RWPE2 (cell line): Measurements from ENCODE around the gene LUZP1.
A peak's percentile ranks its signal among the peaks of the same experiment; 100 is the strongest.

Experiments used
- ATAC-seq: fragments of 200-7000 bp; cut with Tn5 transposase; 3 replicates; pipeline ENCODE4 v1.9.1; 2021; ENCODE audit warnings: low read depth
- DNase-seq: peaks from one replicate; pipeline ENCODE4 v3.0.0-alpha.2; 2020; ENCODE audit warnings: low spot score
- H3K27ac ChIP-seq: fragments of 450-650 bp; 2 replicates; pipeline ENCODE4 v1.5.1; 2017; ENCODE audit warnings: mild to moderate bottlenecking; ENCODE audit not compliant: poor library complexity, severe bottlenecking
- H3K27me3 ChIP-seq: fragments of 250-450 bp; sonication (Bioruptor Pico); 2 replicates; pipeline ENCODE4 v1.5.1; 2021; ENCODE audit warnings: mild to moderate bottlenecking, moderate library complexity; ENCODE audit not compliant: insufficient read depth, poor library complexity, severe bottlenecking
- H3K36me3 ChIP-seq: fragments of 250-450 bp; sonication (Bioruptor Pico); 2 replicates; pipeline ENCODE4 v1.5.1; 2020; ENCODE audit warnings: low read depth, mild to moderate bottlenecking, moderate library complexity
- H3K4me1 ChIP-seq: fragments of 250-450 bp; sonication (Bioruptor Pico); 2 replicates; pipeline ENCODE4 v1.5.1; 2021; ENCODE audit warnings: mild to moderate bottlenecking, moderate library complexity; ENCODE audit not compliant: insufficient read depth, poor library complexity, severe bottlenecking
- H3K4me3 ChIP-seq: fragments of 250-450 bp; sonication (Bioruptor Pico); 2 replicates; pipeline ENCODE4 v1.5.1; 2021; ENCODE audit warnings: mild to moderate bottlenecking, moderate library complexity; ENCODE audit not compliant: severe bottlenecking
- H3K9me3 ChIP-seq: fragments of 250-450 bp; sonication (Bioruptor Pico); 2 replicates; pipeline ENCODE4 v1.5.1; 2021; ENCODE audit warnings: mild to moderate bottlenecking, moderate library complexity; ENCODE audit not compliant: severe bottlenecking
- CTCF ChIP-seq: fragments of 450-650 bp; IDR thresholded peaks from one replicate; pipeline ENCODE4 v1.5.1; 2017; ENCODE audit warnings: mild to moderate bottlenecking, moderate library complexity; ENCODE audit not compliant: poor library complexity, severe bottlenecking

Gene LUZP1

GRCh38 chr1:23088027-23088426 lies 80.6 kb downstream of the LUZP1 start:
- ATAC-seq (no peak), DNase-seq (no peak)
- H3K4me3 ChIP-seq = no peak overlapping the region
- H3K9me3 ChIP-seq = no peaks in the 10 kb centered on the region
- no peaks in the 10 kb centered on the region for H3K4me1 ChIP-seq
- no peak for TF ChIP-seq CTCF
- no peaks in the 10 kb centered on the region for H3K27me3 ChIP-seq
- no peak overlapping the region for H3K27ac ChIP-seq
- peaks cover 96% of the 10 kb centered on the region for H3K36me3 ChIP-seq

DNA sequence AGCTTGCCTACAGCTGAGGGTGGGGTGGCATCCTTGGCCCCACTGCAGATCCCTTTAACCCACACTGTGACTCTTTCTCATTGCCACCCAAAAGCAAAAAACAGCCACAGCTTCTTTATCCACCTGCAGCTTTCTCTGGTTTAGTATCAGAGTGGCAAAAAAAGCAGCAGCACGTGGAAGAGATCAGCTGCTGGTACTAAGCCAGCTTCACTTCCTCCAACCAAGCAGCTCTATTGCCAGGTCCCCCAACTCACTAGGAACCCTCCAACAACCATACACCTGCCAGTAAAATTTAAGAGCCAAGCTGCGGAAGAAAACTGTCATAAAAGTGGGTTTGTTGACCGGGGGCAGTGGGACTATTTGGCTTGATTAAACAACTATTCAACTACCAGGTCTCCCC lies 83.0 kb downstream of the LUZP1 start:
- H3K36me3 ChIP-seq = peaks cover 96% of the 10 kb centered on the region
- ATAC-seq (no peak), DNase-seq (no peak)
- no peaks in the 10 kb centered on the region for H3K27me3 ChIP-seq
- no peak for TF ChIP-seq CTCF
- no peaks in the 10 kb centered on the region for H3K4me1 ChIP-seq
- H3K27ac ChIP-seq = no peak overlapping the region
- H3K9me3 ChIP-seq = no peaks in the 10 kb centered on the region
- H3K4me3 ChIP-seq = no peak overlapping the region

DNA sequence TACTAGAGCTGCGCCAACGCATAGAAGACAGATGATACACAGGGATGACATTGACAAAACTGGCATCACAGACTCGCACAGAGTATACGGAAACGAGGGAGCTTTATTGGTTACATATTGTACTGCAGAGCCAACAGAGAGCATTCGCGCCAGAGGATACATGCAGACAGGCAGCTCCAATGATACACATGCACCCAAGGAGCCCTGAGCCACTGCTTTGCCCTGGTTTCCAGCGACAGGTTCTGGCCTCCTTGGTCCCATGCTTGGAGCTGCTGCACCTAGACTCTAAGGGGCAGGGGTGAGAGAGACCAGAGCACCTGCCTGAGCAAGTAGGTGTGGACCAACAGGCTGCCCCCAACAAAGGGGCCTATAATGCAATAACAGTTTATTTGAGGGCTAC lies 83.8 kb downstream of the LUZP1 start:
- no peaks in the 10 kb centered on the region for H3K27me3 ChIP-seq
- H3K4me1 ChIP-seq = no peaks in the 10 kb centered on the region
- no peak overlapping the region for H3K27ac ChIP-seq
- H3K4me3 ChIP-seq = no peak overlapping the region
- H3K9me3 ChIP-seq = no peaks in the 10 kb centered on the region
- DNase-seq (no peak), ATAC-seq (no peak)
- H3K36me3 ChIP-seq = peaks cover 96% of the 10 kb centered on the region
- TF ChIP-seq CTCF = no peak

GRCh38 chr1:23083714-23084480 lies 84.8 kb downstream of the LUZP1 start:
- Histone ChIP-seq H3K4me3 (no peak overlapping the region), H3K4me1 (no peaks in the 10 kb centered on the region), H3K9me3 (no peaks in the 10 kb centered on the region), H3K27me3 (no peaks in the 10 kb centered on the region), H3K27ac (no peak overlapping the region), H3K36me3 (peaks cover 100% of the 10 kb centered on the region)
- no peak for DNase-seq
- ATAC-seq = no peak
- no peak for TF ChIP-seq CTCF

- Histone ChIP-seq H3K27ac (no peak overlapping the region), H3K9me3 (no peaks in the 10 kb centered on the region), H3K27me3 (no peaks in the 10 kb centered on the region), H3K36me3 (peaks cover 100% of the 10 kb centered on the region), H3K4me1 (no peaks in the 10 kb centered on the region), H3K4me3 (no peak overlapping the region)
- peak; percentile 33 for TF ChIP-seq CTCF
- ATAC-seq = peak; percentile 44; the same call in 1 of the 3 replicates
- no peak for DNase-seq
Measured at GRCh38 chr1:23081376-23081775, 87.3 kb downstream of the LUZP1 start.
